Measurements from ENCODE around the gene TMEM147. TPM values are rescaled to one million over a fixed set of nuclear protein-coding genes. Genes with fewer than 3 reads are reported as not detected.

Gene TMEM147
- total and polyA plus RNA-seq, 2 of the 13 experiments (the other 11 are each of a cell fraction or from before 2014, with no cell fraction given) = 141 to 176 TPM

DNA sequence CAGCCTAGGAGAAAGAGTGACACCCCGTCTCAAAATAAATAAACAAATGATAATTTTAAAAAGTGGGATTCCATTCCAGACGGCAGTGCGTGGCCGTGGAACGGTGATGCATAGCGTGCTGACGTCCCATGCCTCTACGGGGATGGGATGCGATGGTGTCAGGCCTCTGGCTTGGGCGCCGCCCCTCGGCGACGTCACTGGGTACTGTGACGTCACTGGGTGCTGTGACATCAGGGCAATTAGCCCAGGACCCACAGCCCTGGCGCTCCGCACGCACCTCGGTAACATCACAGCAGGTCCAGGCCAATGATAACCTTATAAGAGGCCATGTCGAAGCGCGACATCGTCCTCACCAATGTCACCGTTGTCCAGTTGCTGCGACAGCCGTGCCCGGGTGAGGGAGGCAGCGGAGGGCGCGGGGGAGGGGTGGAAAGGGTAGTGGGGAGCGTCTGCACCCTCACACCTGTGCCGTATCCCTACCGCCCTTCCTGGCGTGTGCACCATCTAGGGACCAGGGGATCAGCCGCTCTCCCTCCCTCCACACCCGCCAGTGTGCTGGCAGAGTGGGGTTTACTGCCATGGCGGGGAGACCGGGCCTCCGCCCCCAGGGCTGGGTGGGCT is 12.1 kb upstream of the TMEM147 start, which contains the start of gene GAPDHS (continued):
- TF ChIP-seq ATF7 (IDR thresholded peaks at IDR 0.05) (peak; percentile 84), ATF7 (CRISPR knock-in tag; IDR thresholded peaks at IDR 0.05) (no peak), ZNF7 (CRISPR knock-in tag; IDR thresholded peaks at IDR 0.05) (no peak), ZBTB38 (CRISPR knock-in tag; IDR thresholded peaks at IDR 0.05) (peak; percentile 56; the same call in 1 of the 2 replicates), CREB1 (IDR thresholded peaks at IDR 0.05) (peak; percentile 99), CREB1 (CRISPR knock-in tag; IDR thresholded peaks at IDR 0.05) (no peak)
- TF ChIP-seq, protein P1, sequence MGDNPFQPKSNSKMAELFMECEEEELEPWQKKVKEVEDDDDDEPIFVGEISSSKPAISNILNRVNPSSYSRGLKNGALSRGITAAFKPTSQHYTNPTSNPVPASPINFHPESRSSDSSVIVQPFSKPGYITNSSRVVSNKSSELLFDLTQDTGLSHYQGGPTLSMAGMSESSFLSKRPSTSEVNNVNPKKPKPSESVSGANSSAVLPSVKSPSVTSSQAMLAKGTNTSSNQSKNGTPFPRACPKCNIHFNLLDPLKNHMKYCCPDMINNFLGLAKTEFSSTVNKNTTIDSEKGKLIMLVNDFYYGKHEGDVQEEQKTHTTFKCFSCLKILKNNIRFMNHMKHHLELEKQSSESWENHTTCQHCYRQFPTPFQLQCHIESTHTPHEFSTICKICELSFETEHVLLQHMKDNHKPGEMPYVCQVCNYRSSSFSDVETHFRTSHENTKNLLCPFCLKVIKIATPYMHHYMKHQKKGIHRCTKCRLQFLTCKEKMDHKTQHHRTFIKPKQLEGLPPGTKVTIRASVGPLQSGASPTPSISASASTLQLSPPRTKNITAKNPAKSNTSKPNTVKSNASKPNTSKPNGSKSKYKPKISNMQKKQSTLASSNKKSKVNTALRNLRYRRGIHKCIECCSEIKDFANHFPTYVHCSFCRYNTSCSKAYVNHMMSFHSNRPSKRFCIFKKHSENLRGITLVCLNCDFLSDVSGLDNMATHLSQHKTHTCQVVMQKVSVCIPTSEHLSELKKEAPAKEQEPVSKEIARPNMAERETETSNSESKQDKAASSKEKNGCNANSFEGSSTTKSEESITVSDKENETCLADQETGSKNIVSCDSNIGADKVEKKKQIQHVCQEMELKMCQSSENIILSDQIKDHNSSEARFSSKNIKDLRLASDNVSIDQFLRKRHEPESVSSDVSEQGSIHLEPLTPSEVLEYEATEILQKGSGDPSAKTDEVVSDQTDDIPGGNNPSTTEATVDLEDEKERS (CRISPR knock-in tag; IDR thresholded peaks at IDR 0.05) = no peak

DNA sequence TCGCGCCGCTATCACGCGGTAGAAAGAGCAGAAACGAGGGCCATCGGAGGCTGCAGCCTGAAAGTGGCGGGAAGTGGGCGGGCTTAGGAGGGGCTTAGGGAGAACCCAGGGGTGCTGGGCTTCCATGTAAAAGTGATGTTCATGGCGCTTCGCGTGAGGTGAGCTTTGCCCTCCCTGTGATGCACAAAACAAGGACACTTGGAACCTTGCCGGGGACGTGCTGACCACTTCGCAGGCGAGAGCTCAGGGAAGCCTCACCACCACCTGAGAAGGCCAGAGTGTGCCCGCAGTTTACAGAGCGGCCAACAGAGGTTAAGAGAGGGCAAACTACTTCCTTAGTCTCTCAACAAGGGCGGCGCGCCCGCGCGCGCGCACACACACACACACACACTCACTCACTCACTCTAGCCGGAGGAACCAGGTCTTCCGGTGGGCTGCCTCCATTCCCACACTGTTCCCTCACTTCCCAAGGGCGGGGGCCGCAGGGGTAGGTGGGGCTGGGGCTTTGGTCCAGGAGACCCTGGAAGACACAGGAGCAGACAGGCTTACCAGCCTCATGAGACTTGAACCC is 11.5 kb upstream of the TMEM147 start:
- ATAC-seq = peak; percentile 66
- POLR2A ChIA-PET = no interaction called here
- no peak for FAIRE-seq
- no peak for TF ChIP-seq ZNF629 (CRISPR knock-in tag; conservative IDR thresholded peaks at IDR 0.05)
- TF ChIP-seq WIZ (CRISPR knock-in tag; IDR thresholded peaks at IDR 0.05) = no peak
- no peak for TF ChIP-seq ZNF816 (CRISPR knock-in tag; IDR thresholded peaks at IDR 0.05; ENCODE audit: borderline replicate concordance)
- no peak for TF ChIP-seq KLF12 (CRISPR knock-in tag; IDR thresholded peaks at IDR 0.05; ENCODE audit: borderline replicate concordance)
- TF ChIP-seq, protein P2, sequence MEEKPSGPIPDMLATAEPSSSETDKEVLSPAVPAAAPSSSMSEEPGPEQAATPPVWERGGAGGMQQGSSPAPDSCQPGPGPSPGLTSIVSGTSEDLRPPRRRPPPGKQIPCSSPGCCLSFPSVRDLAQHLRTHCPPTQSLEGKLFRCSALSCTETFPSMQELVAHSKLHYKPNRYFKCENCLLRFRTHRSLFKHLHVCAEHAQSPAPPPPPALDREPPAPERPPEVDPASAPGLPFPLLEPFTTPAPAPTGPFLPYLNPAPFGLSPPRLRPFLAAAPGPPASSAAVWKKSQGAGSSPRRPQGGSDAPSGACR (CRISPR knock-in tag; IDR thresholded peaks at IDR 0.05) = no peak
- no peak for TF ChIP-seq SAP130 (CRISPR knock-in tag; IDR thresholded peaks at IDR 0.05; ENCODE audit: low read depth)
- TF ChIP-seq, protein P3, sequence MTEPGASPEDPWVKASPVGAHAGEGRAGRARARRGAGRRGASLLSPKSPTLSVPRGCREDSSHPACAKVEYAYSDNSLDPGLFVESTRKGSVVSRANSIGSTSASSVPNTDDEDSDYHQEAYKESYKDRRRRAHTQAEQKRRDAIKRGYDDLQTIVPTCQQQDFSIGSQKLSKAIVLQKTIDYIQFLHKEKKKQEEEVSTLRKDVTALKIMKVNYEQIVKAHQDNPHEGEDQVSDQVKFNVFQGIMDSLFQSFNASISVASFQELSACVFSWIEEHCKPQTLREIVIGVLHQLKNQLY (CRISPR knock-in tag; IDR thresholded peaks at IDR 0.05) = no peak
- TF ChIP-seq TEAD2 (CRISPR knock-in tag; IDR thresholded peaks at IDR 0.05) = no peak
- TF ChIP-seq, protein P4, sequence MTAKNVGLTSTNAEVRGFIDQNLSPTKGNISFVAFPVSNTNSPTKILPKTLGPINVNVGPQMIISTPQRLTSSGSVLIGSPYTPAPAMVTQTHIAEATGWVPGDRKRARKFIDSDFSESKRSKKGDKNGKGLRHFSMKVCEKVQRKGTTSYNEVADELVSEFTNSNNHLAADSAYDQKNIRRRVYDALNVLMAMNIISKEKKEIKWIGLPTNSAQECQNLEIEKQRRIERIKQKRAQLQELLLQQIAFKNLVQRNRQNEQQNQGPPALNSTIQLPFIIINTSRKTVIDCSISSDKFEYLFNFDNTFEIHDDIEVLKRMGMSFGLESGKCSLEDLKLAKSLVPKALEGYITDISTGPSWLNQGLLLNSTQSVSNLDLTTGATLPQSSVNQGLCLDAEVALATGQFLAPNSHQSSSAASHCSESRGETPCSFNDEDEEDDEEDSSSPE (CRISPR knock-in tag; IDR thresholded peaks at IDR 0.05) = no peak
- TF ChIP-seq, protein P5, sequence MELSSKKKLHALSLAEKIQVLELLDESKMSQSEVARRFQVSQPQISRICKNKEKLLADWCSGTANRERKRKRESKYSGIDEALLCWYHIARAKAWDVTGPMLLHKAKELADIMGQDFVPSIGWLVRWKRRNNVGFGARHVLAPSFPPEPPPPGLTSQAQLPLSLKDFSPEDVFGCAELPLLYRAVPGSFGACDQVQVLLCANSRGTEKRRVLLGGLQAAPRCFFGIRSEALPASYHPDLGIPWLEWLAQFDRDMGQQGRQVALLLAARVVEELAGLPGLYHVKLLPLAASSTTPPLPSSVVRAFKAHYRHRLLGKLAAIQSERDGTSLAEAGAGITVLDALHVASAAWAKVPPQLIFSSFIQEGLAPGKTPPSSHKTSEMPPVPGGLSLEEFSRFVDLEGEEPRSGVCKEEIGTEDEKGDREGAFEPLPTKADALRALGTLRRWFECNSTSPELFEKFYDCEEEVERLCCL (CRISPR knock-in tag; IDR thresholded peaks at IDR 0.05; ENCODE audit: borderline replicate concordance) = no peak

More for the DNA sequence above, 11.5 kb upstream of the TMEM147 start:
- H4K20me1 ChIP-seq (ENCODE audit: insufficient read depth, low read length) = no peaks in the 10 kb centered on the region
- peak; percentile 23 for DNase-seq (ENCODE audit: low spot score)
- no peaks in the 10 kb centered on the region for H3K79me2 ChIP-seq (ENCODE audit: insufficient read depth, low read length)
- no peaks in the 10 kb centered on the region for H3K9me3 ChIP-seq (ENCODE audit: low read length)
- intact Hi-C loops (cut with micrococcal nuclease; ENCODE audit: unreplicated experiment) = no loop called here
- H3K4me2 ChIP-seq (ENCODE audit: low read depth, low read length) = peak overlapping the region; percentile 51
- peak overlapping the region in 1 of 3 experiments; percentile 26; a peak in 1 of 6 replicates for H3K4me3 ChIP-seq (replicated peaks in 1 of 3; ENCODE audit: insufficient read depth in 1 of 3, low read depth in 2 of 3, low read length in 3 of 3)
- no peak overlapping the region for H2AFZ ChIP-seq (ENCODE audit: low read length)
- peaks cover 5 to 10% of the 10 kb centered on the region in 2 experiments; a peak in 4 of 5 replicates for H3K27me3 ChIP-seq (ENCODE audit: control insufficient read depth in 1 of 2, insufficient read depth in 2 of 2, low read length in 2 of 2)
- no TSS peak for BruUV-seq (replicated peaks)
- H3K36me3 ChIP-seq (replicated peaks in 1 of 2; ENCODE audit: control insufficient read depth in 1 of 2, insufficient read depth in 2 of 2, low read length in 2 of 2) = no peaks in the 10 kb centered on the region
- H3K9ac ChIP-seq (ENCODE audit: insufficient read depth, low read depth, low read length) = no peak overlapping the region
- CTCF ChIA-PET (ENCODE audit: low intra/inter-chr PET ratio, low total read pairs) = no interaction called here
- H3K27ac ChIP-seq (ENCODE audit: extremely low read length, insufficient read depth, low read length) = no peak overlapping the region
- 45% methylated on average over 15 of the region's 30 CpGs for WGBS (ENCODE audit: low lambda C conversion rate)
- in situ Hi-C loops (cut with HindIII; ENCODE audit: extremely low pct_ligation_motif_present, low pct_unique_long_range_greater_than_20kb) = no loop called here
- H3K4me1 ChIP-seq (ENCODE audit: insufficient read depth, low read length) = peaks cover 29% of the 10 kb centered on the region

Data from HepG2 (cell line).